K562 (cell line): Measurements from ENCODE around the gene RUNX3. TPM values are rescaled to one million over a fixed set of nuclear protein-coding genes. Genes with fewer than 3 reads are reported as not detected.

Experiments used
- ARID2 ChIP-seq: fragments of 450-650 bp; IDR thresholded peaks from 2 replicates; pipeline ENCODE4 v1.6.1; 2017; ENCODE audit warnings: antibody characterized with exemption, mild to moderate bottlenecking
- ATF7 ChIP-seq: fragments of 450-650 bp; IDR thresholded peaks from 2 replicates; pipeline ENCODE4 v1.7.1; 2014; ENCODE audit warnings: mild to moderate bottlenecking, moderate library complexity
- BCOR ChIP-seq: fragments of 450-650 bp; IDR thresholded peaks from 2 replicates; pipeline ENCODE4 v1.6.1; 2016
- HDAC6 ChIP-seq: IDR thresholded peaks from 2 replicates; pipeline ENCODE4 v1.6.1; 2012; ENCODE audit warnings: low read depth, mild to moderate bottlenecking, control low read depth, inconsistent platforms, low read length, moderate library complexity
- HMG20B ChIP-seq: fragments of 250-450 bp; sonication (Bioruptor Pico); IDR thresholded peaks from 2 replicates; pipeline ENCODE4 v1.5.0; 2021; ENCODE audit warnings: mild to moderate bottlenecking
- ILF3 ChIP-seq: fragments of 450-650 bp; IDR thresholded peaks from 2 replicates; pipeline ENCODE4 v1.6.1; 2018; ENCODE audit warnings: antibody characterized with exemption, mild to moderate bottlenecking, moderate library complexity, borderline replicate concordance
- POLR2B ChIP-seq: fragments of 450-650 bp; IDR thresholded peaks from 2 replicates; pipeline ENCODE4 v1.6.1; 2018; ENCODE audit warnings: low read depth; ENCODE audit not compliant: partially characterized antibody
- PRMT5 ChIP-seq: sonication (generic); formaldehyde crosslinking; IDR thresholded peaks from 2 replicates; pipeline ENCODE4 v1.5.0; 2020; ENCODE audit warnings: missing genetic modification reagents
- SETDB1 ChIP-seq: IDR thresholded peaks from one replicate; pipeline ENCODE4 v1.6.1; 2012; ENCODE audit warnings: low read length, control low read depth, inconsistent platforms
- TFAM ChIP-seq: fragments of 250-450 bp; sonication (Bioruptor Pico); conservative IDR thresholded peaks from 2 replicates; pipeline ENCODE4 v1.5.0; 2021; ENCODE audit warnings: mild to moderate bottlenecking, moderate library complexity
- ZFP1 ChIP-seq: fragments of 450-650 bp; formaldehyde crosslinking; IDR thresholded peaks from 2 replicates; pipeline ENCODE4 v1.4.0; 2020; ENCODE audit warnings: mild to moderate bottlenecking, mixed read lengths
- ZNF274 ChIP-seq: IDR thresholded peaks from 2 replicates; pipeline ENCODE4 v1.6.1; 2011; ENCODE audit warnings: low read depth, mild to moderate bottlenecking, low read length, moderate library complexity, borderline replicate concordance
- ZNF282 ChIP-seq: sonication (generic); formaldehyde crosslinking; IDR thresholded peaks from 2 replicates; pipeline ENCODE4 v1.8.1; 2023; ENCODE audit warnings: missing genetic modification reagents
- polyA plus RNA-seq, 8 experiments: library from polyadenylated mRNA; depleted of rRNA in 4 of 8; stranded (reverse) in 5 of 8; unstranded in 3 of 8; fragments of >200 nt; fragmentation: Nextera tagmentation in 2 of 8; fragmentation: Illumina TruSeq in 1 of 8; extraction: Ambion mirVana in 2 of 8; extraction: Trizol in 1 of 8; gene quantifications; 2 replicates each; pipeline versions ENCODE4 v1.2.1 to v1.2.3, GENCODE V29; 2011 to 2014; ENCODE audit warnings: inconsistent platforms in 1 of 8, missing spikeins in 1 of 8
- total RNA-seq, 7 experiments: library from RNA; depleted of rRNA in 6 of 7; stranded (reverse); fragments of >200 nt in 6 of 7; fragmentation: Illumina TruSeq in 2 of 7; extraction: Trizol in 2 of 7; gene quantifications; 2 replicates each; pipeline versions ENCODE4 v1.2.1 to v1.2.3, GENCODE V29; 2011 to 2021; ENCODE audit warnings: low replicate concordance in 1 of 7
- TF ChIP-seq, protein P1 (sequence below): sonication (generic); formaldehyde crosslinking; IDR thresholded peaks from 2 replicates; pipeline ENCODE4 v1.8.0; 2023; ENCODE audit warnings: mild to moderate bottlenecking, missing genetic modification reagents
- TF ChIP-seq, protein P2 (sequence below): fragments of 250-450 bp; sonication (Bioruptor Pico); IDR thresholded peaks from 2 replicates; pipeline ENCODE4 v1.8.0; 2021; ENCODE audit warnings: moderate library complexity, mild to moderate bottlenecking, inconsistent platforms
- TF ChIP-seq, protein P3 (sequence below): fragments of 250-450 bp; sonication (Bioruptor Pico); IDR thresholded peaks from 2 replicates; pipeline ENCODE4 v1.5.0; 2021; ENCODE audit warnings: mild to moderate bottlenecking, borderline replicate concordance
- TF ChIP-seq, protein P4 (sequence below): sonication (generic); formaldehyde crosslinking; IDR thresholded peaks from 2 replicates; pipeline ENCODE4 v1.8.1; 2023; ENCODE audit warnings: mild to moderate bottlenecking, missing genetic modification reagents
- TF ChIP-seq, protein P5 (sequence below), 2 experiments: fragments of 450-650 bp in 1 of 2; sonication (generic) in 1 of 2; formaldehyde crosslinking in 1 of 2; IDR thresholded peaks in 1 of 2; conservative IDR thresholded peaks in 1 of 2; 2 replicates each; pipeline versions ENCODE4 v1.6.1 to v1.8.1; 2016 to 2023; ENCODE audit warnings: mild to moderate bottlenecking in 2 of 2, moderate library complexity in 2 of 2, inconsistent platforms in 1 of 2, missing genetic modification reagents in 1 of 2
- TF ChIP-seq, protein P6 (sequence below): IDR thresholded peaks from 2 replicates; pipeline ENCODE4 v1.6.1; 2011; ENCODE audit not compliant: insufficient read length; ENCODE audit errors: extremely low read depth

Gene RUNX3
- total and polyA plus RNA-seq, 9 of the 15 experiments (the other 6 are each of a cell fraction or from before 2014, with no cell fraction given), result 0.01 to 0.64 (median 0.09) TPM

DNA sequence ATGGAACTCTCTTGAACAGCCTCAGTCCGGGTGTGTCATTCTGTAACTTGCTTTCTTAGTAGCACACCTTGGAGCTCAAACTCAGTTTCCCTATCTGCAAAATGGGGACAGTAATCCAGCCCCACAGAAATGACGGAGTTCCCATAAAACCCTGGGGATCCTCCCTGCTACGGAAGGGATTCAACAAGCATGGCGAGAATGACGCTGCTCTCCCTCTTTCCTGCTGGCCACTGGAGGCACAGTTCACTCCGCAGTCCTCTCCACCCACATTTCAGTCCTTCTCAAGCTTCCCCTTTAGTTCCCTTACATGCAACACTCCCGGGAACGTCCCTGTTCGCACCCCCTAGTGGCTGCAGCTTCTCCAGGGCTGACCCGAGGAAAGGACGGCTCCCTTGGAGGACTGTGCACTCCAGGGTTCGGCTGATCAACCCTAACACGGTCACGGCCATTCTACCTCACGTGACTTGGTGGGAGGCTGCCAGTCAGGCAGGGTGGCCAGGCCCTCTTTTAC, 20.6 kb downstream of the RUNX3 start (continued):
- TF ChIP-seq, protein P1, sequence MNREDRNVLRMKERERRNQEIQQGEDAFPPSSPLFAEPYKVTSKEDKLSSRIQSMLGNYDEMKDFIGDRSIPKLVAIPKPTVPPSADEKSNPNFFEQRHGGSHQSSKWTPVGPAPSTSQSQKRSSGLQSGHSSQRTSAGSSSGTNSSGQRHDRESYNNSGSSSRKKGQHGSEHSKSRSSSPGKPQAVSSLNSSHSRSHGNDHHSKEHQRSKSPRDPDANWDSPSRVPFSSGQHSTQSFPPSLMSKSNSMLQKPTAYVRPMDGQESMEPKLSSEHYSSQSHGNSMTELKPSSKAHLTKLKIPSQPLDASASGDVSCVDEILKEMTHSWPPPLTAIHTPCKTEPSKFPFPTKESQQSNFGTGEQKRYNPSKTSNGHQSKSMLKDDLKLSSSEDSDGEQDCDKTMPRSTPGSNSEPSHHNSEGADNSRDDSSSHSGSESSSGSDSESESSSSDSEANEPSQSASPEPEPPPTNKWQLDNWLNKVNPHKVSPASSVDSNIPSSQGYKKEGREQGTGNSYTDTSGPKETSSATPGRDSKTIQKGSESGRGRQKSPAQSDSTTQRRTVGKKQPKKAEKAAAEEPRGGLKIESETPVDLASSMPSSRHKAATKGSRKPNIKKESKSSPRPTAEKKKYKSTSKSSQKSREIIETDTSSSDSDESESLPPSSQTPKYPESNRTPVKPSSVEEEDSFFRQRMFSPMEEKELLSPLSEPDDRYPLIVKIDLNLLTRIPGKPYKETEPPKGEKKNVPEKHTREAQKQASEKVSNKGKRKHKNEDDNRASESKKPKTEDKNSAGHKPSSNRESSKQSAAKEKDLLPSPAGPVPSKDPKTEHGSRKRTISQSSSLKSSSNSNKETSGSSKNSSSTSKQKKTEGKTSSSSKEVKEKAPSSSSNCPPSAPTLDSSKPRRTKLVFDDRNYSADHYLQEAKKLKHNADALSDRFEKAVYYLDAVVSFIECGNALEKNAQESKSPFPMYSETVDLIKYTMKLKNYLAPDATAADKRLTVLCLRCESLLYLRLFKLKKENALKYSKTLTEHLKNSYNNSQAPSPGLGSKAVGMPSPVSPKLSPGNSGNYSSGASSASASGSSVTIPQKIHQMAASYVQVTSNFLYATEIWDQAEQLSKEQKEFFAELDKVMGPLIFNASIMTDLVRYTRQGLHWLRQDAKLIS (CRISPR knock-in tag), result no peak
- TF ChIP-seq TFAM, result no peak
- no peak for TF ChIP-seq PRMT5
- TF ChIP-seq, protein P2, sequence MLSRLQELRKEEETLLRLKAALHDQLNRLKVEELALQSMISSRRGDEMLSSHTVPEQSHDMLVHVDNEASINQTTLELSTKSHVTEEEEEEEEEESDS (CRISPR knock-in tag), result no peak
- TF ChIP-seq ZFP1 (CRISPR knock-in tag), result no peak
- TF ChIP-seq HMG20B (CRISPR knock-in tag), result no peak
- TF ChIP-seq SETDB1, result no peak
- TF ChIP-seq ZNF274, result no peak
- TF ChIP-seq, protein P3, sequence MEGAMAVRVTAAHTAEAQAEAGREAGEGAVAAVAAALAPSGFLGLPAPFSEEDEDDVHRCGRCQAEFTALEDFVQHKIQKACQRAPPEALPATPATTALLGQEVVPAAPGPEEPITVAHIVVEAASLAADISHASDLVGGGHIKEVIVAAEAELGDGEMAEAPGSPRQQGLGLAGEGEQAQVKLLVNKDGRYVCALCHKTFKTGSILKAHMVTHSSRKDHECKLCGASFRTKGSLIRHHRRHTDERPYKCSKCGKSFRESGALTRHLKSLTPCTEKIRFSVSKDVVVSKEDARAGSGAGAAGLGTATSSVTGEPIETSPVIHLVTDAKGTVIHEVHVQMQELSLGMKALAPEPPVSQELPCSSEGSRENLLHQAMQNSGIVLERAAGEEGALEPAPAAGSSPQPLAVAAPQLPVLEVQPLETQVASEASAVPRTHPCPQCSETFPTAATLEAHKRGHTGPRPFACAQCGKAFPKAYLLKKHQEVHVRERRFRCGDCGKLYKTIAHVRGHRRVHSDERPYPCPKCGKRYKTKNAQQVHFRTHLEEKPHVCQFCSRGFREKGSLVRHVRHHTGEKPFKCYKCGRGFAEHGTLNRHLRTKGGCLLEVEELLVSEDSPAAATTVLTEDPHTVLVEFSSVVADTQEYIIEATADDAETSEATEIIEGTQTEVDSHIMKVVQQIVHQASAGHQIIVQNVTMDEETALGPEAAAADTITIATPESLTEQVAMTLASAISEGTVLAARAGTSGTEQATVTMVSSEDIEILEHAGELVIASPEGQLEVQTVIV, result no peak
- TF ChIP-seq, protein P4, sequence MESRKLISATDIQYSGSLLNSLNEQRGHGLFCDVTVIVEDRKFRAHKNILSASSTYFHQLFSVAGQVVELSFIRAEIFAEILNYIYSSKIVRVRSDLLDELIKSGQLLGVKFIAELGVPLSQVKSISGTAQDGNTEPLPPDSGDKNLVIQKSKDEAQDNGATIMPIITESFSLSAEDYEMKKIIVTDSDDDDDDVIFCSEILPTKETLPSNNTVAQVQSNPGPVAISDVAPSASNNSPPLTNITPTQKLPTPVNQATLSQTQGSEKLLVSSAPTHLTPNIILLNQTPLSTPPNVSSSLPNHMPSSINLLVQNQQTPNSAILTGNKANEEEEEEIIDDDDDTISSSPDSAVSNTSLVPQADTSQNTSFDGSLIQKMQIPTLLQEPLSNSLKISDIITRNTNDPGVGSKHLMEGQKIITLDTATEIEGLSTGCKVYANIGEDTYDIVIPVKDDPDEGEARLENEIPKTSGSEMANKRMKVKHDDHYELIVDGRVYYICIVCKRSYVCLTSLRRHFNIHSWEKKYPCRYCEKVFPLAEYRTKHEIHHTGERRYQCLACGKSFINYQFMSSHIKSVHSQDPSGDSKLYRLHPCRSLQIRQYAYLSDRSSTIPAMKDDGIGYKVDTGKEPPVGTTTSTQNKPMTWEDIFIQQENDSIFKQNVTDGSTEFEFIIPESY, result peak; percentile 76; the same call in 1 of the 2 replicates
- TF ChIP-seq, protein P5, sequence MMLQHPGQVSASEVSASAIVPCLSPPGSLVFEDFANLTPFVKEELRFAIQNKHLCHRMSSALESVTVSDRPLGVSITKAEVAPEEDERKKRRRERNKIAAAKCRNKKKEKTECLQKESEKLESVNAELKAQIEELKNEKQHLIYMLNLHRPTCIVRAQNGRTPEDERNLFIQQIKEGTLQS (IDR thresholded peaks at IDR 0.05), result no peak
- TF ChIP-seq, protein P5 (CRISPR knock-in tag; conservative IDR thresholded peaks at IDR 0.05), result no peak
- TF ChIP-seq, protein P6, sequence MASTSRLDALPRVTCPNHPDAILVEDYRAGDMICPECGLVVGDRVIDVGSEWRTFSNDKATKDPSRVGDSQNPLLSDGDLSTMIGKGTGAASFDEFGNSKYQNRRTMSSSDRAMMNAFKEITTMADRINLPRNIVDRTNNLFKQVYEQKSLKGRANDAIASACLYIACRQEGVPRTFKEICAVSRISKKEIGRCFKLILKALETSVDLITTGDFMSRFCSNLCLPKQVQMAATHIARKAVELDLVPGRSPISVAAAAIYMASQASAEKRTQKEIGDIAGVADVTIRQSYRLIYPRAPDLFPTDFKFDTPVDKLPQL, result no peak
- TF ChIP-seq ARID2, result no peak
- TF ChIP-seq ATF7, result 0 out of 2 replicates have a peak, but pooled peaks have one; percentile 38
- no peak for TF ChIP-seq ILF3
- TF ChIP-seq HDAC6, result no peak
- no peak for TF ChIP-seq POLR2B
- TF ChIP-seq BCOR, result peak; percentile 99
- no peak for TF ChIP-seq ZNF282 (CRISPR knock-in tag)
